ENCODE data around the gene MYL4. TPM values are rescaled to one million over a fixed set of nuclear protein-coding genes. Genes with fewer than 3 reads are reported as not detected.

MYL4 gene
- not detected in 2 replicates for total RNA-seq

DNA sequence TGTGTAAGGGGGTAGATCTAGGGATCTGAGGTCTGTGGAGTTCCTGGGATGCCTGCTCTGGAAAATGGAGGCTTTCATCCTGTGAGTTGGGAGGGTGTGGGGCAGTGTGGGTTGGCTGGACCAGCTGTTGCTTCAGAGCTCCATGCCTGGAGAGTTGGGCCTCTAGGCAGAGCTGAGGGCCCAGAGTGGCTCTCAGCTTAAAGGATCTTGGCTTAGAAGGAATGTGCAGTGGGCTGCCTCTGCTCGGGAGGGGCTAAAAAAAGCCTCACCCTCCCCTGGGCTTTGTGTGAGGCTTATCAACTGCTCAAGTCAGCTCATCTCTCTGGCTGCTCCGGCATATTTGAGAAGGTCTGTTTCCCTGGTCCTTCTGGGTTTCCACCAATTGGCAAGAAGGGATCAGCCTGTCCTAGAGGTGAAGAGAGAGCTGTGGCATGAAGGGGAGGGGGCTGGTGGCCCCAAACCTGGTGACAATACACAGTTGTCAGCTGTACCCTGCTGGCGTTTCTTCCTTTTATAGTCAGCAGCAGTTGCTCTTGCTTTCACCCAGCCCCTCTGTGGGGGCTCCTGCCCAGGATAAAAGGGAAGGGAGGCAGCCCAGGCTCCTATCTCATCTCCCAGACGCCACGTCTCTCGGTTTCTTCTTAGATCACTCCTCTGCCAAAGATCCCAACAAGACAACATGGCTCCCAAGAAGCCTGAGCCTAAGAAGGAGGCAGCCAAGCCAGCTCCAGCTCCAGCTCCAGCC is at the start of gene MYL4:
Gene MYL4, plus strand, starts transcription at position 605 of the 745 bp plus-strand sequence. Its CDS starts 75 bp downstream, at position 680.

DNA sequence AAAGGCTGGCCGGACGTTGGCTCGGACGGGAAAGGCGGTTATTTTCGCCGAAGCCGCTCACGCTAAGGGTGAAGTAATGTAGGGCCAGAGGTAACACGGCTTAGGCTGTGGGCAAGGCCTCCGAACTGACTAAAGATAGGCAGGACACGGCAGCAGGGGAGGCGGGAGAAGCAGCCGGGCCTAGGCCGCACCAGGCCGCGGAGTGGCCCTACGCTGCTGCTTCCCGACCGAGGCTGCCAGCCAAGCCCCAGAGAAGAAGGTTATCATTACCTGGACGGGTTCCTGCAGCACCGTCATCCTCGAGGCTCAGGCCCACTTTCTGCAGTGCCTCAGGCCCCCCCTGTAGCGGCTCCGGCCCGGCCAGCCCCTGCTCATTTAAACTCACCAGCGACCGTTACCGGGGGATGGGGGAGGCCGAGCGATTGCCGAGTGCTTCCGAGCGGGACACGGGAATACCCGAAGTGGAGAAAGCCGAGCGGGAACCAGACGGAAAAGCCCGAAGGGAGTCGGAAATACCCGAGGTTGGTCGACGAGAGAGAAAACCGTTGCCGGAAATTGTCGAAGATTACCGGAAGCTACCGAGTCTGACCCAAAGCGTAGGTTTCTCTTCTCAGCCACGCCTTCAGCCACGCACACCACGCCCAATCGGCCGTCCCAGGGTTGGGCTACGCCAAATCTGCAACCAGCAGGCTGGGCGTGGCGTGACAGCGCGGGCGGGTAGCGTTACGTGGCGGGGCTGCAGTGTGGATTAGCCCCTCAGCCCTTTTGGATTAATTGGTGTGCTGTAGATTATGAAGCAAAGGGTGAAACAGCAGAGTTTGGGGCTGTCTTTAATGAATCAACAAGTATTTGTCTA is 20.0 kb upstream of the MYL4 start, which contains the start of gene CDC27:
Gene CDC27, minus strand, starts transcription at position 420 of the 856 bp plus-strand sequence. Its CDS starts 123 bp downstream, at position 297.

DNA sequence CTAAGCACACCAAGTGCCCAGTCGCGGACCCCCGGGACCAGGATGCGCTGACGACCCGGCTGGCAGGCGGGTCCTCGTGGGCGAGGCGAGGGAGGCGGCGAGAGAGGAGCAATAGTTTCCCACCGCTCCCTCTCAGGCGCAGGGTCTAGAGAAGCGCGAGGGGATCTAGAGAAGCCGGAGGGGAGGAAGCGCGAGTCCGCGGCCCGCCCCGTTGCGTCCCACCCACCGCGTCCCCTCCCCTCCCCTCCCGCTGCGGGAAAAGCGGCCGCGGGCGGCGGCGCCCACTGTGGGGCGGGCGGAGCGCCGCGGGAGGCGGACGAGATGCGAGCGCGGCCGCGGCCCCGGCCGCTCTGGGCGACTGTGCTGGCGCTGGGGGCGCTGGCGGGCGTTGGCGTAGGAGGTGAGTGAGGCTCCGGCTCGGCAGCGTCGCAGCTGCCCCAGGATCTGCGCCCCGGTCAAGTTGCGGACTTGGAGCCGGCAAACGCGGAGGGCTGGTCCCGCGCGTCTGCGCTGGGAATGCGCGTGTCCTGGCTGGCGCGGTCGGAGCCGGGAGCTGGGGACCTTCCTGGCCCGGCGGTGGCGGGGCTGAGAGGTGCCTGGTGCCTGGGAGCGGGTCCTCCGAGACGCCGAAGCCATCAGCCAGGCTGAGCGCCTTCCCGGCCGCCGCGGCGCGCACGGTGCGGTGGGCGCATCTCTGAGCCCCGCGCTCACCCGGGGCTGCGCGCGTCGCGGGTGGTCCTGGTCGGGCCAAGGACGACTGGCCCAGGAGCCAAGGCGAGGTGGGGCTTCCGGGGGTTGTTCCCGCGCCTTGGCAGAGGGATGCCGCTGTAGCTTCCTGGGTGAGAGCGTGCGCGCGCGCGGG is 44.6 kb downstream of the MYL4 start, which contains the start of gene ITGB3:
Gene ITGB3, plus strand, starts transcription at position 287 of the 862 bp plus-strand sequence. Its CDS starts 35 bp downstream, at position 322.

Small RNA genes lying within 50 kb of the gene (small RNA-seq; reads per million reads assigned to genes)
- not detected for gene RNU7-186P (ENCODE audit: low replicate concordance)

Other genes with a start within 250 kb of the MYL4 start
- gene RPRML, start 230.1 kb upstream of the MYL4 start, total RNA-seq, result not detected in 2 replicates
- gene CDC27, start 20.1 kb upstream of the MYL4 start, total RNA-seq, result 70.7 and 145 TPM in 2 replicates
- gene ITGB3, start 44.5 kb downstream of the MYL4 start, total RNA-seq, result 64.6 and 125 TPM in 2 replicates
- 4.2 and 6.2 TPM in 2 replicates for gene EFCAB13, start 114.6 kb downstream of the MYL4 start, total RNA-seq

Data from placental pericyte (primary cell).